Ovary (tissue), 9 donors: ENCODE results near the gene TEX2. TPM values are rescaled to one million over a fixed set of nuclear protein-coding genes. Genes with fewer than 3 reads are reported as not detected.
"Not testable (repeated sequence)": the region's sequence is repeated elsewhere in the genome, so short reads cannot be mapped to it uniquely, and the experiment has no call there.

ENCODE experiments used
- DNase-seq, 5 donors: peaks; one replicate each; pipeline ENCODE4 v3.0.0-alpha.2; 2019 to 2020
- H3K27ac ChIP-seq, 2 donors: fragments of 200-600 bp; one replicate each; pipeline versions ENCODE4 v1.5.1 to v1.8.0; 2019 to 2022
- H3K27me3 ChIP-seq: fragments of 200-600 bp; one replicate; pipeline ENCODE4 v1.8.0; 2022
- H3K36me3 ChIP-seq: fragments of 200-600 bp; sonication (generic); one replicate; pipeline ENCODE4 v1.5.1; 2019
- H3K4me1 ChIP-seq: one replicate; pipeline ENCODE4 v1.8.1; 2013; ENCODE audit warnings: mild to moderate bottlenecking, moderate library complexity; ENCODE audit not compliant: insufficient read depth
- H3K4me3 ChIP-seq: fragments of 200-600 bp; sonication (generic); one replicate; pipeline ENCODE4 v1.5.1; 2017
- H3K9me3 ChIP-seq, 2 donors: fragments of 200-600 bp in 1 of 2; sonication (generic) in 1 of 2; one replicate each; pipeline versions ENCODE4 v1.5.1 to v1.8.1; 2013 to 2019; ENCODE audit warnings: mild to moderate bottlenecking in 1 of 2, moderate library complexity in 1 of 2
- CTCF ChIP-seq, 3 donors: fragments of 450-650 bp in 2 of 3; fragments of 200-600 bp in 1 of 3; IDR thresholded peaks; one replicate each; pipeline versions ENCODE4 v1.5.1 to v1.8.0; 2016 to 2022; ENCODE audit warnings: antibody characterized with exemption in 3 of 3, mild to moderate bottlenecking in 1 of 3
- EP300 ChIP-seq: sonication (generic); formaldehyde crosslinking; IDR thresholded peaks from one replicate; pipeline ENCODE4 v1.6.1; 2017; ENCODE audit warnings: antibody characterized with exemption
- POLR2A ChIP-seq: fragments of 450-650 bp; IDR thresholded peaks from one replicate; pipeline ENCODE4 v1.6.1; 2017; ENCODE audit warnings: antibody characterized with exemption, mild to moderate bottlenecking, moderate library complexity
- WGBS, 3 donors: extraction: QIAGEN DNeasy Blood & Tissue Kit in 1 of 3; methylation state at CpG; one replicate each; pipeline versions ENCODE4 v1.1.5 to v1.1.7; 2013 to 2017; 5-methylcytosine and 5-hydroxymethylcytosine counted together
- intact Hi-C, 4 donors: fragments of 100-400 bp; cut with DNase I; formaldehyde crosslinking; loops; one replicate each; pipeline versions ENCODE4 v1.11.0 to v1.15.1; 2022 to 2023
- polyA plus RNA-seq, 2 donors: library from polyadenylated mRNA; stranded (reverse); fragments of 200-250 nt in 1 of 2; fragments of 350-450 nt in 1 of 2; fragmentation: Illumina TruSeq in 1 of 2; extraction: RNeasy Lipid Tissue Mini Kit (QIAGEN cat#74804) in 1 of 2; gene quantifications; one replicate each; pipeline ENCODE4 v1.2.3, GENCODE V29; 2013 to 2014
- total RNA-seq, 7 donors: library from RNA; depleted of rRNA in 2 of 7; stranded (reverse); fragments of >200 nt in 2 of 7; fragmentation: NEBNext Ultra II Directional in 3 of 7; extraction: Animal tissue kit (Norgen Biotek cat#: 25700) in 3 of 7; gene quantifications; one replicate each; pipeline versions ENCODE4 v1.1.0 to v1.2.4, GENCODE V29; 2016 to 2023
- donor health status: DM: no; HTN: no; CAD: no; lungs with moderate emphysema.
- donor health status: DM: no; HTN: no; CAD: no.
- donor health status: Bipolar disorder and iron deficiency.
- donor health status: DM: yes; HTN: yes; CAD: no.
- donor health status: DM: no; HTN: no; CAD: no.
- donor health status: DM: yes; HTN: yes; CAD: no.

Gene TEX2
- total and polyA plus RNA-seq, 9 donors = 13.9 to 36.7 (median 31.4) TPM

- Histone ChIP-seq H3K9me3 (no peaks in the 10 kb centered on the region), H3K36me3 (no peaks in the 10 kb centered on the region), H3K4me1 (peaks cover 2% of the 10 kb centered on the region), H3K27ac (no peak overlapping the region), H3K4me3 (no peak overlapping the region), H3K27me3 (no peaks in the 10 kb centered on the region)
- no peak for DNase-seq
- intact Hi-C loops = no loop called here
- WGBS, 3 donors = 86 to 92% (median 91%) methylated on average over 5 of the region's 5 CpGs
- TF ChIP-seq CTCF (IDR thresholded peaks at IDR 0.05) = no peak
- TF ChIP-seq POLR2A = no peak
- no peak for TF ChIP-seq EP300
These were observed 53.6 kb downstream of the TEX2 start for GRCh38 chr17:64209356-64209941.

- H3K36me3 ChIP-seq, H3K9me3 ChIP-seq, H3K4me1 ChIP-seq, DNase-seq, H3K27ac ChIP-seq, H3K27me3 ChIP-seq, H3K4me3 ChIP-seq, intact Hi-C loops: not testable (repeated sequence)
These were observed 54.4 kb downstream of the TEX2 start for GRCh38 chr17:64208656-64209055.

- intact Hi-C loops = no loop called here
- no peak for TF ChIP-seq EP300
- TF ChIP-seq CTCF (IDR thresholded peaks at IDR 0.05) = no peak
- TF ChIP-seq POLR2A = no peak
- no peaks in the 10 kb centered on the region for H3K27me3 ChIP-seq
- peaks cover 4% of the 10 kb centered on the region for H3K4me1 ChIP-seq
- DNase-seq = no peak
- no peaks in the 10 kb centered on the region for H3K36me3 ChIP-seq
- 67 to 75% (median 69%) methylated on average over 2 of the region's 2 CpGs for WGBS, 3 donors
- no peak overlapping the region for H3K27ac ChIP-seq
- H3K9me3 ChIP-seq = no peaks in the 10 kb centered on the region
- no peak overlapping the region for H3K4me3 ChIP-seq
These were observed 57.3 kb downstream of the TEX2 start for GRCh38 chr17:64205804-64206203.

- Histone ChIP-seq H3K36me3 (no peaks in the 10 kb centered on the region), H3K4me3 (no peak overlapping the region), H3K4me1 (peaks cover 4% of the 10 kb centered on the region), H3K9me3 (no peaks in the 10 kb centered on the region), H3K27ac (no peak overlapping the region), H3K27me3 (no peaks in the 10 kb centered on the region)
- intact Hi-C loops = no loop called here
- WGBS, 3 donors = 44 to 60% (median 48%) methylated on average over 4 of the region's 4 CpGs
- no peak for DNase-seq
- TF ChIP-seq CTCF (IDR thresholded peaks at IDR 0.05) (no peak), EP300 (no peak)
These were observed 59.4 kb downstream of the TEX2 start for GRCh38 chr17:64203630-64204029.

GRCh38 chr17:64202683-64203344, 60.2 kb downstream of the TEX2 start:
- Histone ChIP-seq H3K4me1 (peaks cover 4% of the 10 kb centered on the region), H3K9me3 (no peaks in the 10 kb centered on the region), H3K27me3 (no peaks in the 10 kb centered on the region), H3K4me3 (no peak overlapping the region), H3K36me3 (no peaks in the 10 kb centered on the region), H3K27ac (no peak overlapping the region)
- TF ChIP-seq CTCF (IDR thresholded peaks at IDR 0.05) (no peak), EP300 (no peak), POLR2A (no peak)
- intact Hi-C loops = no loop called here
- WGBS, 3 donors = 44 to 49% (median 45%) methylated on average over 5 of the region's 5 CpGs
- DNase-seq = no peak
